Adrenal gland (tissue), 5 donors: ENCODE data around the gene CHRNA7.

Source experiments
- POLR2A ChIP-seq, 2 donors: fragments of 450-650 bp; IDR thresholded peaks; one replicate each; pipeline ENCODE4 v1.6.1; 2017; ENCODE audit warnings: antibody characterized with exemption in 2 of 2, mild to moderate bottlenecking in 2 of 2, moderate library complexity in 1 of 2
- TF ChIP-seq, protein P1 (sequence below), 6 experiments: fragments of 450-650 bp in 4 of 6; fragments of 200-600 bp in 2 of 6; sonication (generic) in 1 of 6; IDR thresholded peaks; 1 replicate in 5 of 6; 2 replicates in 1 of 6; pipeline versions ENCODE4 v1.5.1 to v1.8.0; 2016 to 2021; ENCODE audit warnings: antibody characterized with exemption in 6 of 6, mild to moderate bottlenecking in 2 of 6, moderate library complexity in 1 of 6
- donor health status: DM: no; HTN: no; CAD: no.

DNA sequence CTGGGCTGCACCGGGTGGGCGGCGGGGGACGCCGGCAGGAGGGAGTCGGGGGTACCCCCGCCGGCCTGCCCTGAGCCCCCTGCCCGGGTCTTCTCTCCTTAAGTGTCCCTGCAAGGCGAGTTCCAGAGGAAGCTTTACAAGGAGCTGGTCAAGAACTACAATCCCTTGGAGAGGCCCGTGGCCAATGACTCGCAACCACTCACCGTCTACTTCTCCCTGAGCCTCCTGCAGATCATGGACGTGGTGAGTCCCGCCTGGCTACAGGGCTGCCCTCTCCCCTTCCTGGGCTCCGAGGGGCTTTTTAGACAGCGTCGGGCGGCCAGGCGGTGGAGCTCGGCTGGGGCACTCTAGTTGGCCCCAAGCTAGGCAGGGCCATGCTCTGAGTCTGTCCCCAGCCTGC, 480 bp downstream of the CHRNA7 start:
- TF ChIP-seq, protein P1, sequence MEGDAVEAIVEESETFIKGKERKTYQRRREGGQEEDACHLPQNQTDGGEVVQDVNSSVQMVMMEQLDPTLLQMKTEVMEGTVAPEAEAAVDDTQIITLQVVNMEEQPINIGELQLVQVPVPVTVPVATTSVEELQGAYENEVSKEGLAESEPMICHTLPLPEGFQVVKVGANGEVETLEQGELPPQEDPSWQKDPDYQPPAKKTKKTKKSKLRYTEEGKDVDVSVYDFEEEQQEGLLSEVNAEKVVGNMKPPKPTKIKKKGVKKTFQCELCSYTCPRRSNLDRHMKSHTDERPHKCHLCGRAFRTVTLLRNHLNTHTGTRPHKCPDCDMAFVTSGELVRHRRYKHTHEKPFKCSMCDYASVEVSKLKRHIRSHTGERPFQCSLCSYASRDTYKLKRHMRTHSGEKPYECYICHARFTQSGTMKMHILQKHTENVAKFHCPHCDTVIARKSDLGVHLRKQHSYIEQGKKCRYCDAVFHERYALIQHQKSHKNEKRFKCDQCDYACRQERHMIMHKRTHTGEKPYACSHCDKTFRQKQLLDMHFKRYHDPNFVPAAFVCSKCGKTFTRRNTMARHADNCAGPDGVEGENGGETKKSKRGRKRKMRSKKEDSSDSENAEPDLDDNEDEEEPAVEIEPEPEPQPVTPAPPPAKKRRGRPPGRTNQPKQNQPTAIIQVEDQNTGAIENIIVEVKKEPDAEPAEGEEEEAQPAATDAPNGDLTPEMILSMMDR (IDR thresholded peaks at IDR 0.05) = no peak
- TF ChIP-seq POLR2A (IDR thresholded peaks at IDR 0.05) = no peak
